GM12878 (cell line): ENCODE data around the gene GARRE1. TPM values are rescaled to one million over a fixed set of nuclear protein-coding genes. Genes with fewer than 3 reads are reported as not detected.
A peak's percentile ranks its signal among the peaks of the same experiment; 100 is the strongest.

ENCODE experiments used
- ATAC-seq: fragments of 200-7000 bp; cut with Tn5 transposase; 3 replicates; pipeline ENCODE4 v1.9.1; 2020; ENCODE audit warnings: mild to moderate bottlenecking, moderate library complexity
- BruUV-seq: library from RNA; stranded (reverse); fragments of 400-500 nt; replicated peaks from 2 replicates; lab custom pipeline; 2021; lab: Mats Ljungman, UMichigan
- CTCF ChIA-PET: fragments of 300-600 bp; sonication (Branson Sonifier 250); formaldehyde crosslinking; extraction: SDS; loops from one replicate; lab custom pipeline; 2021; ENCODE audit warnings: inconsistent platforms; lab: Yijun Ruan, JAX
- POLR2A ChIA-PET: fragments of 350-600 bp; formaldehyde crosslinking; extraction: SDS; loops from one replicate; lab custom pipeline; 2021; ENCODE audit warnings: inconsistent platforms; lab: Charles Lee
- RAD21 ChIA-PET: fragments of 300-600 bp; sonication (Branson Sonifier 250); formaldehyde crosslinking; loops from one replicate; lab custom pipeline; 2023; ENCODE audit warnings: antibody characterized with exemption; ENCODE audit not compliant: unreplicated experiment; lab: Charles Lee
- SMC1A ChIA-PET: fragments of 300-600 bp; sonication (Branson Sonifier 250); formaldehyde crosslinking; loops from one replicate; lab custom pipeline; 2023; ENCODE audit not compliant: unreplicated experiment, uncharacterized antibody; lab: Charles Lee
- DNase-seq: peaks from one replicate; pipeline ENCODE4 v3.0.0-alpha.2; 2011; ENCODE audit warnings: low read depth, low spot score
- FAIRE-seq: peaks from 3 replicates; lab custom pipeline; 2011; peaks lifted over from hg19 to GRCh38; lab: Jason Lieb, UNC
- H2AFZ ChIP-seq: 2 replicates; pipeline ENCODE4 v1.6.0; 2011; ENCODE audit warnings: low read depth, low read length, control low read depth; ENCODE audit not compliant: control insufficient read depth
- H3K27ac ChIP-seq: 2 replicates; pipeline ENCODE4 v1.5.1; 2011; ENCODE audit warnings: control low read depth; ENCODE audit not compliant: control insufficient read depth, insufficient read depth
- H3K27me3 ChIP-seq, 2 experiments: replicated peaks in 1 of 2; 2 replicates each; pipeline versions ENCODE4 v1.6.0 to v1.6.1; 2011; ENCODE audit warnings: low read length in 1 of 2; ENCODE audit not compliant: control insufficient read depth in 2 of 2, insufficient read depth in 2 of 2
- H3K36me3 ChIP-seq, 2 experiments: 2 replicates each; pipeline ENCODE4 v1.5.1; 2011; ENCODE audit warnings: low read length in 1 of 2; ENCODE audit not compliant: control insufficient read depth in 2 of 2, insufficient read depth in 2 of 2
- H3K4me1 ChIP-seq: 2 replicates; pipeline ENCODE4 v1.6.1; 2011; ENCODE audit warnings: mild to moderate bottlenecking, low read length, moderate library complexity, mixed read lengths; ENCODE audit not compliant: control insufficient read depth, insufficient read depth
- H3K4me2 ChIP-seq: 2 replicates; pipeline ENCODE4 v1.6.0; 2011; ENCODE audit warnings: control low read depth; ENCODE audit not compliant: control insufficient read depth, insufficient read depth
- H3K4me3 ChIP-seq: fragments of 200-600 bp; sonication (generic); 2 replicates; pipeline ENCODE4 v1.5.1; 2016
- H3K79me2 ChIP-seq: 2 replicates; pipeline ENCODE4 v1.6.0; 2011; ENCODE audit warnings: low read length; ENCODE audit not compliant: control insufficient read depth, insufficient read depth
- H3K9ac ChIP-seq: 2 replicates; pipeline ENCODE4 v1.8.0; 2011; ENCODE audit warnings: low read length, control low read depth, mixed read lengths; ENCODE audit not compliant: control insufficient read depth, insufficient read depth
- H3K9me3 ChIP-seq: replicated peaks from 3 replicates; pipeline ENCODE4 v1.5.1; 2011; ENCODE audit warnings: mild to moderate bottlenecking, low read length; ENCODE audit not compliant: control insufficient read depth, insufficient read depth
- H4K20me1 ChIP-seq: 2 replicates; pipeline ENCODE4 v1.6.0; 2011; ENCODE audit not compliant: control insufficient read depth, insufficient read depth
- ASH2L ChIP-seq: fragments of 300-600, 200-600 bp; sonication (generic); IDR thresholded peaks from 2 replicates; pipeline ENCODE4 v1.6.1; 2017; ENCODE audit warnings: low read depth, mild to moderate bottlenecking, borderline replicate concordance
- ATF2 ChIP-seq: IDR thresholded peaks from 2 replicates; pipeline ENCODE4 v1.6.1; 2012; ENCODE audit warnings: low read length, inconsistent platforms
- CBX5 ChIP-seq: sonication (generic); IDR thresholded peaks from 2 replicates; pipeline ENCODE4 v1.6.1; 2016; ENCODE audit warnings: low read depth, moderate library complexity, mild to moderate bottlenecking, inconsistent platforms
- CEBPB ChIP-seq, 2 experiments: fragments of 150-350 bp in 1 of 2; IDR thresholded peaks; 2 replicates each; pipeline ENCODE4 v1.6.1; 2012 to 2014; ENCODE audit warnings: low read depth in 2 of 2, low read length in 2 of 2, borderline replicate concordance in 1 of 2, inconsistent platforms in 1 of 2
- GATAD2B ChIP-seq: fragments of 450-650 bp; conservative IDR thresholded peaks from 2 replicates; pipeline ENCODE4 v1.6.1; 2017; ENCODE audit warnings: low read depth, mild to moderate bottlenecking, moderate library complexity
- NFYA ChIP-seq: IDR thresholded peaks from 2 replicates; pipeline ENCODE4 v1.6.1; 2011; ENCODE audit warnings: low read depth, mild to moderate bottlenecking, low read length, improper control_type of control experiment, borderline replicate concordance
- NRF1 ChIP-seq: conservative IDR thresholded peaks from 2 replicates; pipeline ENCODE4 v1.6.1; 2011; ENCODE audit warnings: mild to moderate bottlenecking, low read depth, low read length, improper control_type of control experiment
- PAX5 ChIP-seq: IDR thresholded peaks from 2 replicates; pipeline ENCODE4 v1.6.1; 2011; ENCODE audit warnings: low read depth, low read length, borderline replicate concordance
- PBX3 ChIP-seq: IDR thresholded peaks from 2 replicates; pipeline ENCODE4 v1.6.1; 2011; ENCODE audit warnings: mild to moderate bottlenecking, low read depth, low read length, moderate library complexity; ENCODE audit not compliant: insufficient replicate concordance
- PML ChIP-seq: IDR thresholded peaks from 2 replicates; pipeline ENCODE4 v1.6.1; 2012; ENCODE audit warnings: low read length, inconsistent platforms
- SMAD5 ChIP-seq: IDR thresholded peaks from 2 replicates; pipeline ENCODE4 v1.6.1; 2016; ENCODE audit warnings: antibody characterized with exemption, low read depth
- SREBF2 ChIP-seq: IDR thresholded peaks from 2 replicates; pipeline ENCODE4 v1.6.1; 2012; ENCODE audit warnings: mild to moderate bottlenecking, low read length
- YY1 ChIP-seq: IDR thresholded peaks from 2 replicates; pipeline ENCODE4 v1.6.1; 2011; ENCODE audit warnings: low read depth, mild to moderate bottlenecking, low read length
- ZNF207 ChIP-seq: fragments of 450-650 bp; IDR thresholded peaks from 2 replicates; pipeline ENCODE4 v1.6.1; 2014; ENCODE audit warnings: antibody characterized with exemption, mild to moderate bottlenecking, borderline replicate concordance
- ZZZ3 ChIP-seq: IDR thresholded peaks from 2 replicates; pipeline ENCODE4 v1.6.1; 2011; ENCODE audit warnings: low read depth; ENCODE audit not compliant: control insufficient read depth, insufficient read length
- WGBS: methylation state at CpG from one replicate; pipeline ENCODE4 v1.1.6; 2016; ENCODE audit warnings: low lambda C conversion rate; ENCODE audit not compliant: insufficient replicate concordance, insufficient coverage; ENCODE audit errors: missing lambda C conversion rate; 5-methylcytosine and 5-hydroxymethylcytosine counted together
- in situ Hi-C: fragments of 300-500 bp; cut with MboI; formaldehyde crosslinking; loops from 9 replicates; pipeline ENCODE4 v1.14.3; 2018; ENCODE audit warnings: mixed read lengths
- intact Hi-C: fragments of 100-400 bp; cut with micrococcal nuclease; formaldehyde crosslinking; loops from one replicate; pipeline ENCODE4 v1.14.2; 2022; ENCODE audit not compliant: unreplicated experiment
- polyA plus RNA-seq, 11 experiments: library from polyadenylated mRNA; depleted of rRNA in 4 of 11; unstranded in 6 of 11; stranded (reverse) in 5 of 11; fragments of >200 nt; fragmentation: Nextera tagmentation in 4 of 11; fragmentation: Illumina TruSeq in 1 of 11; extraction: Ambion mirVana in 4 of 11; extraction: Trizol in 1 of 11; gene quantifications; 1 replicate in 1 of 11; 2 replicates in 10 of 11; pipeline versions ENCODE4 v1.2.1 to v1.2.3, GENCODE V29; 2011 to 2016; ENCODE audit warnings: inconsistent platforms in 2 of 11, missing spikeins in 2 of 11, low read depth in 1 of 11
- total RNA-seq, 4 experiments: library from RNA; depleted of rRNA in 3 of 4; stranded (reverse); fragments of >200 nt in 3 of 4; fragmentation: Illumina TruSeq in 1 of 4; extraction: Trizol in 1 of 4; gene quantifications; 2 replicates each; pipeline versions ENCODE4 v1.2.1 to v1.2.3, GENCODE V29; 2013 to 2021
- TF ChIP-seq, protein P1 (sequence below): IDR thresholded peaks from 2 replicates; pipeline ENCODE4 v1.6.1; 2011; ENCODE audit warnings: borderline replicate concordance, low read depth, mild to moderate bottlenecking, moderate library complexity, low read length; ENCODE audit not compliant: insufficient read depth, poor library complexity, severe bottlenecking

The GARRE1 gene
- total and polyA plus RNA-seq, 10 of the 15 experiments (the other 5 are each of a cell fraction or from before 2014, with no cell fraction given): 1.1 to 9.4 (median 5.1) TPM

DNA sequence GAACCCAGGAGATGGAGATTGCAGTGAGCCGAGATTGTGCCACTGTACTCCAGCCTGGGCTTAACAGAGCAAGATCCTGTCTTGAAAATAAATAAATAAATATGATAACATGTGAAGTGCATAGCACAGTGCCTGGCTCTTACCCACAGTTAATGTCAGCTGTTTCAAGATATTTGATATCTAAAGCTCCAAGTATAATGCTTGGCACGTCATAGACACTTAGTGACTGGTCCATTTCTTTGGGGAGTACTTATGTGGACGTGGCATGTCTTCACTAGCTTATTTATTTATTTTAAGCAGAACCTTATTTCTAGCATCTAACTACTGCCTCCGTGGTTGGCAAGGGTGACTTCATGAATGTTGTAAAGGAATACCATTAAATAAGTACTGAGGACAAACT is 18.8 kb downstream of the GARRE1 start:
- no peak overlapping the region for H3K27ac ChIP-seq
- H3K4me3 ChIP-seq: no peak overlapping the region
- H3K9me3 ChIP-seq: no peaks in the 10 kb centered on the region
- CTCF ChIA-PET: interaction anchor here (1.6 kb wide), 1 partner anchor 29 kb away, joined by 3 read pairs; no protein-coding TSS in a partner anchor
- DNase-seq (no peak), FAIRE-seq (peak; percentile 49), ATAC-seq (no peak)
- peaks cover 22% of the 10 kb centered on the region for H3K4me1 ChIP-seq
- H3K36me3 ChIP-seq: no peaks in the 10 kb centered on the region
- no peaks in the 10 kb centered on the region for H3K27me3 ChIP-seq
- peaks cover 9% of the 10 kb centered on the region for H3K79me2 ChIP-seq
- H4K20me1 ChIP-seq: no peaks in the 10 kb centered on the region
- no peak overlapping the region for H2AFZ ChIP-seq
- no TSS peak for BruUV-seq
- RAD21 ChIA-PET: interaction anchor here (0.6 kb wide), 1 partner anchor 1592 kb away, joined by 3 read pairs; no protein-coding TSS in a partner anchor
- 74% methylated on average over 4 of the region's 4 CpGs for WGBS
- intact Hi-C loops: no loop called here
- SMC1A ChIA-PET: interaction anchor here (1.2 to 1.6 kb wide), 2 partner anchors 10 to 12 kb away, joined by 4 read pairs; no protein-coding TSS in a partner anchor
- no peak overlapping the region for H3K9ac ChIP-seq
- no peak overlapping the region for H3K4me2 ChIP-seq
- in situ Hi-C loops: no loop called here
- TF ChIP-seq NRF1 (no peak), PBX3 (no peak), SREBF2 (no peak), ZNF207 (no peak), ZZZ3 (no peak), PAX5 (no peak), CBX5 (no peak), SMAD5 (no peak), GATAD2B (no peak), ASH2L (no peak), NFYA (no peak), YY1 (no peak), ATF2 (no peak), CEBPB (IDR thresholded peaks at IDR 0.05; ENCODE audit: borderline replicate concordance in 1 of 2, low read depth in 2 of 2, low read length in 2 of 2) (no peak), PML (no peak)
- TF ChIP-seq, protein P1, sequence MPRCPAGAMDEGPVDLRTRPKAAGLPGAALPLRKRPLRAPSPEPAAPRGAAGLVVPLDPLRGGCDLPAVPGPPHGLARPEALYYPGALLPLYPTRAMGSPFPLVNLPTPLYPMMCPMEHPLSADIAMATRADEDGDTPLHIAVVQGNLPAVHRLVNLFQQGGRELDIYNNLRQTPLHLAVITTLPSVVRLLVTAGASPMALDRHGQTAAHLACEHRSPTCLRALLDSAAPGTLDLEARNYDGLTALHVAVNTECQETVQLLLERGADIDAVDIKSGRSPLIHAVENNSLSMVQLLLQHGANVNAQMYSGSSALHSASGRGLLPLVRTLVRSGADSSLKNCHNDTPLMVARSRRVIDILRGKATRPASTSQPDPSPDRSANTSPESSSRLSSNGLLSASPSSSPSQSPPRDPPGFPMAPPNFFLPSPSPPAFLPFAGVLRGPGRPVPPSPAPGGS: no peak
- POLR2A ChIA-PET: interaction anchor here (1.0 kb wide), 1 partner anchor 95 kb away, joined by 3 read pairs; no protein-coding TSS in a partner anchor
